ENCODE results near the gene OR8B4. TPM values are rescaled to one million over a fixed set of nuclear protein-coding genes. Genes with fewer than 3 reads are reported as not detected.
A peak's percentile ranks its signal among the peaks of the same experiment; 100 is the strongest.
"Not testable (repeated sequence)": the region's sequence is repeated elsewhere in the genome, so short reads cannot be mapped to it uniquely, and the experiment has no call there.

The OR8B4 gene
- total and polyA plus RNA-seq, 4 donors, result not detected

- H3K4me1 ChIP-seq (ENCODE audit: control insufficient read depth in 5 of 5, insufficient read depth in 5 of 5, low read length in 5 of 5), result no peaks in the 10 kb centered on the region
- H3K27ac ChIP-seq (ENCODE audit: low read depth in 1 of 2, low read length in 1 of 2), result no peak overlapping the region
- no peaks in the 10 kb centered on the region for H3K36me3 ChIP-seq (ENCODE audit: control insufficient read depth in 4 of 4, insufficient read depth in 4 of 4, low read length in 4 of 4)
- TF ChIP-seq CTCF (IDR thresholded peaks at IDR 0.05; ENCODE audit: control extremely low read depth, extremely low read depth), result no peak
- ATAC-seq (ENCODE audit: insufficient read depth, low FRiP score) (no peak), DNase-seq (no peak)
- H3K9ac ChIP-seq (ENCODE audit: insufficient read depth in 1 of 2, low read length in 2 of 2), result no peak overlapping the region
- H3K4me3 ChIP-seq, result no peak overlapping the region
- peaks cover 0 to 6% (median 0%) of the 10 kb centered on the region in 3 donors for H3K27me3 ChIP-seq (ENCODE audit: control insufficient read depth in 3 of 3, insufficient read depth in 3 of 3, low read length in 2 of 3)
- no peaks in the 10 kb centered on the region for H3K9me3 ChIP-seq (ENCODE audit: control insufficient read depth in 4 of 4, insufficient read depth in 3 of 4, low read length in 3 of 4)
- 68 to 77% methylated on average over 4 of the region's 4 CpGs for WGBS, 2 donors
These were observed 3.6 kb downstream of the OR8B4 start for GRCh38 chr11:124421043-124421442.

- Histone ChIP-seq H3K4me3 (no peak overlapping the region), H3K27ac (ENCODE audit: low read depth in 1 of 2, low read length in 1 of 2) (no peak overlapping the region), H3K27me3 (ENCODE audit: control insufficient read depth in 3 of 3, insufficient read depth in 3 of 3, low read length in 2 of 3) (peaks cover 0 to under 1% (median 0%) of the 10 kb centered on the region in 3 donors), H3K9me3 (ENCODE audit: control insufficient read depth in 4 of 4, insufficient read depth in 3 of 4, low read length in 3 of 4) (no peaks in the 10 kb centered on the region), H3K4me1 (ENCODE audit: control insufficient read depth in 5 of 5, insufficient read depth in 5 of 5, low read length in 5 of 5) (no peaks in the 10 kb centered on the region), H3K9ac (ENCODE audit: insufficient read depth in 1 of 2, low read length in 2 of 2) (no peak overlapping the region), H3K36me3 (ENCODE audit: control insufficient read depth in 4 of 4, insufficient read depth in 4 of 4, low read length in 4 of 4) (no peaks in the 10 kb centered on the region)
- 16 to 19% methylated on average over 5 of the region's 5 CpGs for WGBS, 2 donors
- DNase-seq (peak in 2 of 3 donors; percentile 40 to 67), ATAC-seq (ENCODE audit: insufficient read depth, low FRiP score) (no peak)
- TF ChIP-seq CTCF (IDR thresholded peaks at IDR 0.05; ENCODE audit: control extremely low read depth, extremely low read depth), result peak; percentile 25
These were observed 9.2 kb downstream of the OR8B4 start for GRCh38 chr11:124415356-124415923.

GRCh38 chr11:124409906-124410305 is 14.8 kb downstream of the OR8B4 start:
- H3K27ac ChIP-seq (ENCODE audit: low read depth in 1 of 2, low read length in 1 of 2), result no peak overlapping the region
- no peak for TF ChIP-seq CTCF (IDR thresholded peaks at IDR 0.05; ENCODE audit: control extremely low read depth, extremely low read depth)
- 79 to 83% methylated on average over 7 of the region's 7 CpGs for WGBS, 2 donors
- H3K9me3 ChIP-seq (ENCODE audit: control insufficient read depth in 4 of 4, insufficient read depth in 3 of 4, low read length in 3 of 4), result no peaks in the 10 kb centered on the region
- H3K4me1 ChIP-seq (ENCODE audit: control insufficient read depth in 5 of 5, insufficient read depth in 5 of 5, low read length in 5 of 5), result no peaks in the 10 kb centered on the region
- H3K27me3 ChIP-seq (ENCODE audit: control insufficient read depth in 3 of 3, insufficient read depth in 3 of 3, low read length in 2 of 3), result peaks cover 0 to 2% (median 0%) of the 10 kb centered on the region in 3 donors
- H3K9ac ChIP-seq (ENCODE audit: insufficient read depth in 1 of 2, low read length in 2 of 2), result no peak overlapping the region
- DNase-seq (no peak), ATAC-seq (ENCODE audit: insufficient read depth, low FRiP score) (no peak)
- no peaks in the 10 kb centered on the region for H3K36me3 ChIP-seq (ENCODE audit: control insufficient read depth in 4 of 4, insufficient read depth in 4 of 4, low read length in 4 of 4)
- no peak overlapping the region for H3K4me3 ChIP-seq

GRCh38 chr11:124405581-124405980 is 19.1 kb downstream of the OR8B4 start:
- TF ChIP-seq CTCF (IDR thresholded peaks at IDR 0.05; ENCODE audit: control extremely low read depth, extremely low read depth), result no peak
- no peaks in the 10 kb centered on the region for H3K9me3 ChIP-seq (ENCODE audit: control insufficient read depth in 4 of 4, insufficient read depth in 3 of 4, low read length in 3 of 4)
- ATAC-seq (ENCODE audit: insufficient read depth, low FRiP score) (no peak), DNase-seq (no peak)
- H3K27me3 ChIP-seq (ENCODE audit: control insufficient read depth in 3 of 3, insufficient read depth in 3 of 3, low read length in 2 of 3), result peaks cover 0 to 2% (median 0%) of the 10 kb centered on the region in 3 donors
- H3K9ac ChIP-seq (ENCODE audit: insufficient read depth in 1 of 2, low read length in 2 of 2), result no peak overlapping the region
- H3K36me3 ChIP-seq (ENCODE audit: control insufficient read depth in 4 of 4, insufficient read depth in 4 of 4, low read length in 4 of 4), result no peaks in the 10 kb centered on the region
- H3K27ac ChIP-seq (ENCODE audit: low read depth in 1 of 2, low read length in 1 of 2), result no peak overlapping the region
- WGBS, 2 donors, result 65 to 67% methylated on average over 2 of the region's 2 CpGs
- H3K4me1 ChIP-seq (ENCODE audit: control insufficient read depth in 5 of 5, insufficient read depth in 5 of 5, low read length in 5 of 5), result no peaks in the 10 kb centered on the region
- H3K4me3 ChIP-seq, result no peak overlapping the region

GRCh38 chr11:124403186-124403585 is 21.5 kb downstream of the OR8B4 start:
- 92% methylated on average over 14 to 26 of the region's 27 CpGs for WGBS, 2 donors
- H3K4me3 ChIP-seq; DNase-seq; H3K9ac ChIP-seq (ENCODE audit: insufficient read depth in 1 of 2, low read length in 2 of 2); H3K27me3 ChIP-seq (ENCODE audit: control insufficient read depth in 3 of 3, insufficient read depth in 3 of 3, low read length in 2 of 3); H3K9me3 ChIP-seq (ENCODE audit: control insufficient read depth in 4 of 4, insufficient read depth in 3 of 4, low read length in 3 of 4); H3K36me3 ChIP-seq (ENCODE audit: control insufficient read depth in 4 of 4, insufficient read depth in 4 of 4, low read length in 4 of 4); ATAC-seq (ENCODE audit: insufficient read depth, low FRiP score); H3K27ac ChIP-seq (ENCODE audit: low read depth in 1 of 2, low read length in 1 of 2); H3K4me1 ChIP-seq (ENCODE audit: control insufficient read depth in 5 of 5, insufficient read depth in 5 of 5, low read length in 5 of 5): not testable (repeated sequence)
